GM18502 (cell line): Measurements from ENCODE around the gene RBM33.

Experiments used
- ATAC-seq: cut with Tn5 transposase; IDR thresholded peaks from one replicate; pipeline ENCODE4 v1.9.1; 2021; ENCODE audit warnings: mild to moderate bottlenecking; ENCODE audit not compliant: unreplicated experiment, poor library complexity

Gene RBM33

DNA sequence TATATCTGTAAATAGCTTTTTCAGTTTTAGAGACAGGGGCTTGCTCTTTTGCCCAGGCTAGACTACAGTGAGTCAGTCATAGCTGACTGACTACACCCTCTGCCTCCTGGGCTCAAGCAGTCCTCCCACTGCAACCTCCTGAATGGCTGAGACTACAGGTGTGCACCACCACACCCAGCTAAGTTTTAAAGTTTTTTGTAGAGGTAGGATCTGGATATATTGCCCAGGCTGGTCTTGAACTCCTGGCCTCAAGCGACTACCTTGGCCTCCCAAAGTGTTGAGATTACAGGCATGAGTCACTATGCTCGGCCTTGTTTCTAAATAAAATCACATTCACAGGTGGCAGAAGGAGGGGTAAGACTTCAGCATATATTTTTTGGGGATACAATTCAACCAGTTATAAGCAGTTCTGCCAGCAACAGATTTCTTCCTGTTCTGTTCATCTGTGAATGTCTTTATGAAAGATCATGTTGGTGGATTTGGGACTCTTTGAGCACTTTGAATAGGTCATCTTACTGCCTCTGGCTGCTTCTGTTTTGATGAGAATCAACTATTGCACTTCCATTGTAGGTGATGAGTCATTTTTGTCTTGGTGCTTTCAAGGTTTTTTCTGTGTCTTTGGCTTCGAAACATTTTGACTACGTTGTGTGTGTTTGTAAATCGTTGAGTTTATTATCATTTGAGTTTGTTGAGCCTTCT is 15.7 kb downstream of the RBM33 start:
- peak; percentile 84 for ATAC-seq

DNA sequence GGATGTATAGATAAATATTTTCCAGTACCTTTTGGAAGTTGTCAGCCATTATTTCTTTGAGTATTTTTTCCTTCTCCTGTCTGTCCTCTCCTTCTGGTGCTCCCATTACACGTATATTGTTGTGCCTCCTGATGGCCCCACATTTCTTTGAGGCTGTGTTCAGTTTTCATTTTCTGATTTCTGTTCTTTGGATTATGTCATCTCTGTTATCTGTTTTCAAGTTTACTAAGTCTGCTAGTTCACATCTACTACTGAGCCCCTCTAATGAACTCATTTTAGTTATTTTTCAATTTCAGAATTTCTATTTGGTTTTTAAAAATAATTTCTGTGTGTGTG is 16.3 kb downstream of the RBM33 start:
- ATAC-seq, result peak; percentile 65

DNA sequence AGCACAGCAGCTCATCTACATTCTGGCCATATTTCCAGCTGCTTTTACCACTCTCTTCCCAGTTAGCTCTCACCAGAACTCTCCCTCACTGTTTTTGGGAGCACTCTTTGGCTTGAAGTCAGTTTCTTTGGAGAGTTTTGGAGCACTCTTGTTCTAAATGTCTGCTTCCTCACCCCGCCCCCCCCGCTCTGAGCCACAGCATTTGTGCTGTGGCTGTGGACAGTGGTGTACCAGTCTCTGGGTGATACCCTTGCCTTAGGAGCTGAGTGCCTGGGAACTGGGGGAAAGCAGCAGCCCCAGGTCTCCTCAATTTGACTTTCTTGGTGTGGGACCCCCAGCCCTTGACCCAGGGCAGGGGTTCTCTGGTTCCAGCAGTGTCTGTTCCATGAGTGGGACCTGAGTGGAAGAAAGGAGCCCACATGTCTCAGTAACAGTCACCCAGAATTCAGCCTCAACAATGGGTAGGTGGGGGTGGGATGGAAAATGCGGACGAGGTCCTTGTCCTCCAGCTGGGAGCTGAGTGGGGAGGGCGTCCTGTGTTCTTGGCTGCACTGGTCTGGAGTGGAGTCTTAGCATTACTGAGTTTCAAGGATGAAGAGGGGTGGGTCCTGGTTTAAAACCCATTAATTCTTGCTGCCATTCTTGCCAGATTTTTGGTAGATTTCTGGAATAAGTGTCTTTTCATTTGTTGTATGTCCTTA is 18.0 kb downstream of the RBM33 start:
- ATAC-seq, result no peak

DNA sequence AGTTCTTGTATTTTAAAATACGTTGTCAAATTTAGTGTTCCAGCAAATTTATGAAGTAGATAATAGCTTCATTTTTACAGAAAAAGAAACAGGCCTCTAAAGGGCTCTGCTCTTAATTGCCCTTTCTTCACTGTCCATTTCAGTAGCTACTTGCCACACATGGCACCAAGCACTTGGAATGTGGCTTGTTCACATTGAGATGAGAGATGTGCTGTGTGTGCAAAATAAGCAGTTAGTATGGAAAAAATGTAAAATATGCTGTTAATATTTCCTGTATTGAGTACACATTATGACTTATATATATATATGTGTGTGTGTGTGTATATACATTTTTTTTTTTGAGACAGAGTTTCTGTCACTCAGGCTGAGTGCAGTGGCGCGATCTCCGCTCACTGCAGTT is 19.5 kb downstream of the RBM33 start:
- no peak for ATAC-seq

DNA sequence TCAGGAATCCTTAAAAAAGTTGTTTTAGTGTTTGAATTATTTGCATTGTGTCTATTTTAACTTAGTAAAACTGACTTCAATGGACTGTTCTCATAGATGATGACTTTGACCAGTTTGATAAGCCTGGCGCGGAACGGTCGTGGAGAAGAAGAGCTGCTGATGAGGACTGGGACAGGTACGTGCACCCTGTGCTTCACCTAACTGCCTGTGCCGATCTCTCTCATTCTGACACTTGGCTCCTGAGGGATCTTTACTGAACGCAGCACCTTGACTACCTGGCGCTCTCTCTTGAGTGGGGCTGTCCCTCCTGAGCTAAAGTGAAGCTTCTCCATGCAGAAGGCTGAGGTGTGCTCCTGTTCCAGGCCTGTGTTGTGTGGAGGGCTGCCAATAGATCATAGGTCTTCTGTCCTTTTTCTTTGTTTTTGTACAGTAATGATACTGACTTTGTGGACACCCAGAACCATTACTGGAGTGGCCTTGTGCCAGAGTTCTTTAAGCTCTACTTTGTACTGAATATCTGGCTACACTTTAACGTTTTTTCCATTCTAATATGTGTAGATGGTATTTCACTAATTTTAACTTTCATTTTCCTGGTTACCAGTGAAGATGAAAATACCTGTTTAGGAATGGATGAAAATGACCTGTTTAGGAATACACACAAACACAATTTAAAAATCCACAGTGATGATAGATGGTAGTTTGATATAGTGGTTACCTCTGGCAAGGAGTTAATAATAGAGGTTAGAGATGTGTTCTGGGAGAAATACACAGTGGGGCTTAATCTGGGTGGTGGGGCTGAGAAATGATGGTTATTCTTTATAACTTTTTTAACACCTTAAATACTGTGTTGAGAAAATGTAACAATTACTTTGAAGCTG is 20.9 kb downstream of the RBM33 start:
- no peak for ATAC-seq

DNA sequence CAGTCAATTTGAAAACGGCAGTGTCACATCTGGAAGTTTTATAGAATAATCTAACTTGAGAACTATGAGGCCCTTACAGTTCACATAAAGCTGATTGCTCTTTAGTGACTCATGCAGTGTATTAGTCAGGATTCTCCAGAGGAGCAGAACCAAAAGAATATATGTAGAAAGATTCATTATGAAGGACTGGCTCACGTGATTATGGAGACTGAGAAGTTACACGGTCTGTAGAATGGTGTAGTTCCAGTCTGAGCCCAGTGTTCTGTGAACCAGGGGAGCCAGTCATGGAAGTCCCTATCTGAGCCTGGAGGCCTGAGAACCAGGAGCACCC is 21.5 kb downstream of the RBM33 start:
- no peak for ATAC-seq

DNA sequence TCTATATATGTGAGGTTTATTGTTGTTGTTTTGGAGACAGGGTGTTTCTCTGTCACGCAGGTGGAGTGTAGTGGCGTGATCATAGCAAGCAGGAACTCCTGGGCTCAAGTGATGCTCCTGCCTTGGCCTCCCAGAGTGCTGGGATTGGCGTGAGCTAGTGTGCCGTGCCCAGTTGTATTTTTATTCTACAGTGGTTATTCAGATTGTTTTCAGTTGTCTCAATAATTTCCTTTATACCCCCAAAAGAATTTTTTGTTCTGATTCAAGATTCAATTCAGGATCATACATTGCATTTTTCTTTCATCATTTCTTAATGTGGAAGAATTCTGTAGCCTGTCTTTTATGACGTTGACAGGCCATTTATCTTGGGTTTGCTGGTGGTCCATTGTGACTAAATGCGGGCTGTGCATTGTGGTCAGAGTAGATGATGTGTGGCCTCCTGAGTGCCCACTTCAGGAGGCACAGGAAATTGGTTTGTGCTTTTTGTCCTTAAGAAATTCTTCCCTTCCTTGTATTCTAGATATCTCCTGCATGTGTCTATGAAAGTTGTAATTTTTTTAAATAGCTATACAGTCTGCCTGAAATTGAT is 22.9 kb downstream of the RBM33 start:
- no peak for ATAC-seq

DNA sequence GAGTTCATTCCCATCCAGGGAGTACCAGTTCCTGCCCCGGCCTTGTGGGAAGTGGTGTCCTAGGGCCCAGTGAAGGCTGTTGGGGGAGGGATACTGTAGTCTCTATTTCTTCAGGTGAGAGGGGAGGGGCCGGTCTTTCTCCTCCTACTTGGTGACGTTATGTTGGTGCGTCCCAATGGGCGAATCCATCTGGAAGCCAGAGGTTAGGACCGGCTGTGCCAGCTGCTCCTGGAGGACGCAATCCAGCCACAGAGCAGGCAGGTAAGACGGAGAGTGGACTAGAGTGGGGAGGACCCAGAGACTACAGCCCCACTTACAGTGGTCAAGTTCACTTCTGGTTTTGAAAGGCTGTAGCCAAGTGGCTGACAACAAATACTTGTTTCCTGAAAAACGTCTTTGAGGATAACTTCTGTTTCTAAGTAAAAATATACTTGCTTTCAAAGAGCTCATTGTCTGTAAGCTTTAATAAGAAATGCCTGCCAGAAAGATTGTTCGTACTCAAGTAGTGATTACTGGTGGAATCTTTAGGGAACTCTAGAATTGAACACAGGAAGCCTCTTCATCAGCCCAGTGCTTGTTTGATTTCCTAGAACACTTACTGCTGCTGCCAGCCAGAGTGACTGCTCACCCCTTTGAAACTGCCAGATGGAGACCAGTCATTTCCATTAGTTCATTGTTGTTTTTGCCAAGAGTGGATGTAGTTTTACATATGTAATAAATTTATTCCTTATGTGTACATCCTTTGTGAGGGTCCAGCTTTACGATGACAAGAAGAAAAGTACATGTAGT is 25.4 kb downstream of the RBM33 start:
- no peak for ATAC-seq

DNA sequence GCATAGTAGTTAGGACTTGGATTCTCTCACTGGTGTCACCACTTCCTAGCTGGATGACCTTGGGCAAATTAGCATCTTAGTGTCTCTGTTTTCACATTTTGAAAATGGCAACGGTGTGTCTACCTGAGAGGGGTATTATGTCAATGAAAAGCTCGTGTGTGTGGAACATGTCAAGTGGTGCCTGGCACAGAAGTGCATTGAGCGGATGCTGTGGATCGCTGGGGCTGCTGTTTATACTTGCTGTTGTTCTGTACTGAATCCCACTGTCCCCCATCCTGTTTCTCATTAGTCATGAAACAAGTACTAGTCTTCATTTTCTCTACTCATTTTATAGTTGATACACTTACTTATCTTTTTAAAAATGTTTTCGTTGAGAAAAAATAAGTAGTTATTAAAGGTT is 26.1 kb downstream of the RBM33 start:
- ATAC-seq, result no peak

DNA sequence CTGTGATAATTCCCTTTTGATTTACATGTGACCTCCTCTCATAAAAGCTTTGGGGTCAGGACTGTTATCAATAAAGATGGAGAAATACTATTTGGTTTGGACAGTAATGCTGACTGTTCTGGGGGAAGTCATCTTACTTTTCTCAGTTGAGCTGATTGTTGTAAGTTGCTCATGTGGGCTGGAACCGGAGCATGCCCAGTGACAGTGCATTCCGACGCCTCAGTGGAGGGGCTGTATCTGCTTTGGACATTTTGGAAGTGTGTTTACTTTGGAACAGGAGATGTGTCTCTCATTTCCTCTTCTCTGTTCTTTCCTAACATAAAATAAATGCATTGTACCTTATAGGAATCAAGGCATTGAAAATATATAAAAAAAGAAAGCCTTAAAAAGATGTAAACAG is 30.1 kb downstream of the RBM33 start:
- no peak for ATAC-seq

DNA sequence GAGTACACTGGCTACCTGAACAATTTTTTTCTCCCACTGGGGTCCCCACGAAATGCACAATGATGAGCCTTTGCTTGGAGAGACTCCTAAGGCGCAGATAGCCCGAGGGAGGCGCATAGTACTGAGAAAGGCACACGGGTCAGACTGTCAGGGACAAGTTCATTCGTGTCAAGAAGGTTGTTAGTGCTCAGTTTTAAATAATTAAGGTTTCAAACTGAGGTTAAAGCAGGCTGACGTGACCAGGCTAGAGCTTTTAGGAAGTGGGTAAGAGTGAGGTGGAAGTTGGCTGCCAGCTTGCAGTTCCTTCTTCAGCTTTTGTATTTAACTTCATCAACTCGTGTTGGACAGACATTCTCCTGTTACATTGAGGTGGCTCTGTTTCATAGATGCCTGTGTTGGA is 31.6 kb downstream of the RBM33 start:
- no peak for ATAC-seq

DNA sequence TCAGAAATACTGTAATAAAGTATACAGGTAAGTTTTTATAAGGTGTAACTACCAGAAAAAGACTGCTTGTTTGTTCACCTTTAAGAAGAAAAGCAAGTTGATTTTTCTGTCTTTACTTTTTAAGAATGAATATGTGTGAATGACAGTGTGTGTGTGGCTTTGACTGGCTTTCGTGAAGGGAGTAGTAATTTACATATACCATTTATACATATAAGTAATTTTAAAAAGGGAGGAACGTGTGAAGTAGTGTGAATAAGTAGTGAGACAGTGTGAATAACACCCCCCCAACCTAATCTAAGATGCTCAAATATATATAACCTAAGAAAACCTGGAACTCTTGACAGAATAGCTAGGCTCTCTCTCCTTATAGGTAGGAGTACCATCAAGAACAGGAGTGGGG is 33.2 kb downstream of the RBM33 start:
- ATAC-seq, result no peak

DNA sequence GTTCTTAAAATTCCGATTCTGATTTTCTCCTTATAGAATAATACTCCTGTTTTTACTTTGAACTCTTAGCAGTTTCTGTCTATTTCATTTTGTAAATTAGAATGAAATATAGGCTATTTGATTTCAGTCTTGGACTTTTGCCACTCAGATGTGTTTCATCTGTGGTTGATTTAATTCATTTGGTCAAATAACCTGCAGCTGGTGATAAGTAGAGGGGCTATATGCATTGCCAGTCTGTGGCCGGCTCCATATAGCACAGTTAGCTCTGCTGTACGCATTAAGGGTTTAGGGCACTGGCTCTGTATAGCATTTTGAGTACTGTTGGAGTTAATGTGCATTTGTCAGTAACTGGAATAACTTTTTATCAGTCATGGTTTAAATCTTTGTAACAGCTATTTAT is 35.7 kb downstream of the RBM33 start:
- ATAC-seq, result no peak

DNA sequence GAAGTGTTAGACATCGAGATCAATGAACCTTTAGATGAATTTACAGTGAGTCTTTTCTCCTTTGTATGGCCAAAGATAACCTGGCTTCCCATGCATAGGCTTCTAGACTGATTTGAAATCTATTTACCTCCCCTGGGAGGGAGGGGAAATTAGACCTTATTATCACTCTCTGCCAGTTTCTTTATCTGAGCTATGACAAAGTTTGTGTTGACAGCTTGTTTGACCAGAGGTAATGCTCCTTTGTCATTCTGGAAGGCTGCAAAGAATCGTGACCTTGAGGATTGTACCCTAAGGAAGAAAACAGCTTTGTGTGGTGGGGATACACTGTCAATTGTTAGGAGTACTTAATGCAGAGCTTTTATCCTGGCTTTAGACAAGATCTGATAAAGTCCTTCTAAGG is 36.4 kb downstream of the RBM33 start:
- ATAC-seq, result no peak

DNA sequence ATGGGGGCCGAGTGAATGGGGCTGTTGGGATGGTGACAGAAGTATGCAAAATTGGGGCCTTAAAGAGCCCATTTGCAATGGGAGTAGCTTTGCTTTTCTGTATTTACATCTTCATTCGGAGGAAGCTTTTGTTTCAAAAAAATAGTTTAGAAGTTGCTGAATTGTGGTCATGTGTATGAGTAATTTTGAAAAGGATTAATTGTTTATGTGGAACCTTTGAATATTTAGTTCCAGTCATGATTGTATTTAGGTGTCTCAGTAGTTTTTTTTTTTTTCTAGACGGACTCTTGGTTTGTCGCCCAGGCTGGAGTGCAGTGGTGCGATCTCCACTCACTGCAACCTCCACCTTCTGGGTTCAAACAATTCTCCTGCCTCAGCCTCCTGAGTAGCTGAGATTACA is 37.2 kb downstream of the RBM33 start:
- ATAC-seq, result no peak

DNA sequence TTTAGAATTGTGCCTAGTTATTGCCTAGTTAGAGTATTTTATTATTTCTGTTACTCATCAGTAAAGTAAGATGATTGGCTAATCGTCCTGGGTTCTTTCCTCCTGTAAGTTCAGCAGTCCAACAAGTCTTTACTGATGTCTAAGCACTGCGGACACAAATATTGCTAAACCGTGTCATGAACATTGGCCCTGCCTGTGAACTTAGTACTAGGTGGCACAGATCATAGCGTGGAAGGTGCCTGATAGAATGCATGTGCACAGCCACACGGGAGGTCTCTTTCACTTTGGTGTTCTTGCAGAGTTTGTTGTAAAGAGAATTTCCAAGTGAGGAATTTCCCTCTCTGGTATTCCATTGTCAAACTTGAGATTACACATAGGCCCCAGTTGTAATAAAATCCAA is 38.0 kb downstream of the RBM33 start:
- no peak for ATAC-seq

DNA sequence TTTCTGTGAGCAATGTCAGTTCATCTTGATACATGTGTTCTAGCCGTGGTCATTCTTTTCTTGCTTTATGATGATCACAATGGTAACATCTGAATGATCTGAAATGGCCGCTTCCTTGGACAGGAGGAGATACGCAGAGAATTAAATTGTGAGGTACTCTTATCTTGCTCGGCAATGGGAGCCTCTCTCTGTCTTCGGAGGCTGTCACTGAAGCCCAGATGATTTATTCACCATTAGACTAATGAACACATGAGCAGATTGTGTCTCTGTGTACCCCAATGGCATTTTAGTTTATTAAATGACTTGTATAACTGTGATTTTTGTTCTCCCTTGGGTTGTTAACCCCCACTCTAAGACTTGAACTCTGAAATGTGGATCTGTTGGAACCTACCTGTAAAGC is 38.6 kb downstream of the RBM33 start:
- no peak for ATAC-seq

DNA sequence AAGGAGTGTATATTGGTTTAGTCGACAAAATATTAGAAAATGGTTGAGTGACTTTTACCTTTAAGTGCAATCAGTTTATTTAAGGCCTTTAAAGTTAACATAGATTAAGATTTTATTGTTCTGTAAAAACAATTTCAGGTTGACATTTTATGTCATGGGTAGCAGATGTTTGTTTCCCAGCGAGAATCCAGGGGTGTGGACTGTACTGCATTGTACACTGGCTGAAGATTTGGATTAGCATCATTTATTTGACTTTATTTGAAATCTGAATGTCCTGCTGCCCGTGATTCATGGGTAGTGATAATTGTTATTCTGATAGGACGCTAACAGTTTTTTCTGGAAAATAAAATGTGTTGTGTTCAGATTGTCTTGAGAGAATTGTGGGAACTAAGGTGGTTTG is 39.3 kb downstream of the RBM33 start:
- ATAC-seq, result no peak

DNA sequence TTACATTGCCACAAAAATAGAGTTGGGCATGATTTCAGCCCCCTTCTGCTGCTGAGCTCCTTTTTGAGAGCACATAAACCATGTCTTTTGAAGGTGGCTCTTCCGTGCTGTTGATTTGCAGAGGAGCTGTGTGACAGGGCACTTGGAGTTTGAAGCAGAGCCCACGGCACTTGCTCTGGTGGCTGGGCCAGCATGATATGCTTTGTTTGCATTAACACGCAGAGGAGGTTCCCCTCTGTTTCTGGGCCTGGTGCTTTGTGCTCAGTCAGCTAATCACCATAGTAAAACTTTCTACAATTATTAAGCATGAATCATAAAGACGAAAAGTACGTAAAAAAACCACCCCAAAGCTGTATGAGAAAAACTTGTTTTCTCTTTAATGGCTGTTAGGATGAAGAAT is 40.1 kb downstream of the RBM33 start:
- no peak for ATAC-seq

DNA sequence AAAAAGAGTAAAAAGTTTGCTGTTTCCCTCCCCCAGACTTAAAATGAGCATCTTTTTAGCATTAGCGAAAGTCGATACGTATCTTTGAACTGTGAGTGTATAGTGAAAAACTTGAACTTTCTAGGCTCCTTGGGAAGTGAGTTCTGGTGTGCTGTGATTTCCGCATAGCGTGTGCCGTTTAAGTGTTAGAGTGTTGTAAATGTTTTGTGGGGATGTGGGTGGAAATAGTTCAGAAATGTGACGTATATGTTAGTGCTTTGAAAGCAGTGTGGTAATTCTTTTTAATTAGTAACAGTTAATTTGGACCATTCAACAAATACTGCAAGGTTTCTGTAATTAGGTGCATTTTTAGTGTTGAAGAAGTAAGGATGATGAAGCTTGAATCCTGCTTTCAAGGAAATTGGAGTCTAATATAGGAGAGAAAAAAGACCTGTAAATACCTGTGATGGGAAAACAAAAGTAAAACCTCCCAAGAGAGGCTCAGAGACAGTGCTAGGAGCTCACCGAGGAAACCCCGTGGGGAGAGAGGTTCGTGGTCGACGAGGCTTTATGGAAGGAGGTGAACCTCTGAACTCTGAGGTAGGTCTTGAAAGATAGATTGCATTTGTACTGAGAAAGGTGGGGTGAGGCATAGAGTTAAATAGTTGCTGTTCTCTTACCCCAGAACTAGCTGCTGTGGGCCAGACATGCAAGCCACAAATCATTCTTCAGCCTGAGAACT is 40.8 kb downstream of the RBM33 start:
- ATAC-seq, result peak; percentile 58
